ENCODE results near the gene KIAA1671. TPM values are rescaled to one million over a fixed set of nuclear protein-coding genes. Genes with fewer than 3 reads are reported as not detected.

The KIAA1671 gene
- total and polyA plus RNA-seq, 4 donors: 8.7 to 35.9 (median 19.1) TPM

DNA sequence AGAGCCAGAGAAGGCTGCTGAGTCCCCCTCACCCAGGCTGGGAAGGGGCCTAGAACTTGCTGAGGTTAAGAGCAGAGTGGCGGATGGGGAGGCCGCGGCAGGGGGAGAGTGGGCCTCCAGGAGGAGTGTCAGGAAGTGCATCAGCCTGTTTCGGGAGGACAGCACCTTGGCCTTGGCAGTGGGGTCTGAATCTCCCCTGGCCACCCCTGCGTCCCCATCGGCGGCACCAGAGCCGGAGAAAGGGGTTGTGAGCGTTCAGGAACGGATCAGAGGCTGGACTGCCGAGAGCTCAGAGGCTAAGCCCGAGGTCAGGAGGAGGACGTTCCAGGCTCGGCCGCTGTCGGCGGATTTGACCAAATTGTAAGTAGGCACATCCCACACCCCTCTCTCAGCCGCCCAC, 76.7 kb downstream of the KIAA1671 start (continued):
- TF ChIP-seq REST (IDR thresholded peaks at IDR 0.05): no peak

DNA sequence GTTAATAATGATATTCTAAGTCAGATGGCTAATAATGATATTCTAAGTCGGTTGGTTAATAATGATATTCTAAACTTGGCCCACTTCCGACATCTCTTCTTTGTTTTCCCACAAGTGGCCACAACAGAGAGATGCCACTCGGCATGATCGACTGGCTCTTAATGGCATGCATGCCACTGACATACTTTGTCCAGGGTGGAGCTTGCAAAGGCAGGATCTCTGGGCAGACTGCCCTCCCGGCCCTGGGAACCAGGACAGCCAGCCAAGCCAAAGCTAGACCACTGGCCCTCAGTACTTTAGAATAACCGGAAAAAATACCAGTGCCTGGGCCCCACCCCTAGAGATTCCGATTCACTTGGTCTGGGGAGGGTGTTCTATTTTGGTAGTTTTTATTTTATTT, 78.1 kb downstream of the KIAA1671 start:
- Histone ChIP-seq H3K27ac (ENCODE audit: low read depth in 1 of 2, low read length in 2 of 2) (no peak overlapping the region), H3K36me3 (ENCODE audit: control insufficient read depth in 4 of 4, insufficient read depth in 3 of 4, low read depth in 1 of 4, low read length in 3 of 4) (no peaks in the 10 kb centered on the region), H3K27me3 (ENCODE audit: control insufficient read depth in 4 of 4, insufficient read depth in 4 of 4, low read length in 3 of 4) (no peaks in the 10 kb centered on the region), H3K9me3 (ENCODE audit: control insufficient read depth in 4 of 4, low read length in 3 of 4) (no peaks in the 10 kb centered on the region), H3K4me1 (ENCODE audit: control insufficient read depth in 4 of 4, insufficient read depth in 4 of 4, low read length in 3 of 4) (peaks cover 0 to 3% (median 0%) of the 10 kb centered on the region in 4 donors), H3K9ac (ENCODE audit: low read depth in 1 of 2, low read length in 2 of 2) (no peak overlapping the region), H3K4me3 (ENCODE audit: low read depth in 1 of 3, low read length in 3 of 3) (no peak overlapping the region)
- TF ChIP-seq ZBTB33 (IDR thresholded peaks at IDR 0.05): no peak
- no peak for TF ChIP-seq NR2F2 (IDR thresholded peaks at IDR 0.05)
- TF ChIP-seq REST (IDR thresholded peaks at IDR 0.05): no peak
- TF ChIP-seq RXRA (IDR thresholded peaks at IDR 0.05): peak in 1 of 2 donors; percentile 15
- TF ChIP-seq SP1 (IDR thresholded peaks at IDR 0.05): no peak
- TF ChIP-seq HNF4A (conservative IDR thresholded peaks at IDR 0.05): peak in 1 of 2 donors; percentile 51
- peak; percentile 17 for TF ChIP-seq YY1 (IDR thresholded peaks at IDR 0.05)
- no peak for TF ChIP-seq EGR1 (IDR thresholded peaks at IDR 0.05; ENCODE audit: low read depth in 2 of 2)
- TF ChIP-seq RAD21 (IDR thresholded peaks at IDR 0.05): peak in 1 of 2 donors; percentile 10
- DNase-seq (ENCODE audit: low spot score): no peak
- WGBS: 40% methylated on average over 7 of the region's 7 CpGs

GRCh38 chr22:25032066-25032465, 79.5 kb downstream of the KIAA1671 start:
- H3K27me3 ChIP-seq (ENCODE audit: control insufficient read depth in 4 of 4, insufficient read depth in 4 of 4, low read length in 3 of 4): no peaks in the 10 kb centered on the region
- no peak for TF ChIP-seq ZBTB33 (IDR thresholded peaks at IDR 0.05)
- no peak for TF ChIP-seq EGR1 (IDR thresholded peaks at IDR 0.05; ENCODE audit: low read depth in 2 of 2)
- no peak for TF ChIP-seq FOXA2 (IDR thresholded peaks at IDR 0.05)
- WGBS: 62% methylated on average over 2 of the region's 2 CpGs
- no peak for DNase-seq (ENCODE audit: low spot score)
- H3K4me3 ChIP-seq (ENCODE audit: low read depth in 1 of 3, low read length in 3 of 3): no peak overlapping the region
- H3K9ac ChIP-seq (ENCODE audit: low read depth in 1 of 2, low read length in 2 of 2): no peak overlapping the region
- no peak overlapping the region for H3K27ac ChIP-seq (ENCODE audit: low read depth in 1 of 2, low read length in 2 of 2)
- peaks cover 0 to 3% (median 0%) of the 10 kb centered on the region in 4 donors for H3K4me1 ChIP-seq (ENCODE audit: control insufficient read depth in 4 of 4, insufficient read depth in 4 of 4, low read length in 3 of 4)
- no peaks in the 10 kb centered on the region for H3K36me3 ChIP-seq (ENCODE audit: control insufficient read depth in 4 of 4, insufficient read depth in 3 of 4, low read depth in 1 of 4, low read length in 3 of 4)
- no peaks in the 10 kb centered on the region for H3K9me3 ChIP-seq (ENCODE audit: control insufficient read depth in 4 of 4, low read length in 3 of 4)

Measured in liver (tissue), 9 donors.